ENCODE data around the gene NT5C3A.

NT5C3A gene

GRCh38 chr7:33048704-33049103, 13.9 kb downstream of the NT5C3A start:
- Histone ChIP-seq H3K79me2 (ENCODE audit: insufficient read depth, low read length) (peaks cover 93% of the 10 kb centered on the region), H3K9me2 (replicated peaks; ENCODE audit: low read depth, low read length) (no peaks in the 10 kb centered on the region), H3K4me3 (ENCODE audit: low read length, poor library complexity, severe bottlenecking) (no peak overlapping the region), H3K4me1 (ENCODE audit: insufficient read depth, low read length, poor library complexity, severe bottlenecking) (peaks cover 29% of the 10 kb centered on the region), H4K20me1 (ENCODE audit: insufficient read depth, low read length, poor library complexity, severe bottlenecking) (peaks cover 70% of the 10 kb centered on the region), H3K36me3 (ENCODE audit: insufficient read depth, low read length) (no peaks in the 10 kb centered on the region), H3K27me3 (ENCODE audit: insufficient read depth, low read length, poor library complexity, severe bottlenecking) (no peaks in the 10 kb centered on the region), H2AFZ (ENCODE audit: low read length) (no peak overlapping the region), H3K9ac (ENCODE audit: low read depth, low read length, poor library complexity, severe bottlenecking) (no peak overlapping the region), H3K4me2 (ENCODE audit: low read depth, low read length, poor library complexity, severe bottlenecking) (no peak overlapping the region), H3F3A (ENCODE audit: low read depth) (peaks cover 6% of the 10 kb centered on the region), H3K9me3 (ENCODE audit: insufficient read depth, low read depth, low read length) (no peaks in the 10 kb centered on the region)
- TF ChIP-seq EZH2phosphoT487 (IDR thresholded peaks at IDR 0.05; ENCODE audit: borderline replicate concordance) (no peak), CTCF (conservative IDR thresholded peaks at IDR 0.05; ENCODE audit: low read length) (no peak)

- Histone ChIP-seq H3K36me3 (ENCODE audit: insufficient read depth, low read length) (no peaks in the 10 kb centered on the region), H3K4me1 (ENCODE audit: insufficient read depth, low read length, poor library complexity, severe bottlenecking) (peaks cover 27% of the 10 kb centered on the region), H3K9me3 (ENCODE audit: insufficient read depth, low read depth, low read length) (no peaks in the 10 kb centered on the region), H2AFZ (ENCODE audit: low read length) (no peak overlapping the region), H3K27me3 (ENCODE audit: insufficient read depth, low read length, poor library complexity, severe bottlenecking) (no peaks in the 10 kb centered on the region), H3K4me2 (ENCODE audit: low read depth, low read length, poor library complexity, severe bottlenecking) (no peak overlapping the region), H3K9me2 (replicated peaks; ENCODE audit: low read depth, low read length) (no peaks in the 10 kb centered on the region), H3K4me3 (ENCODE audit: low read length, poor library complexity, severe bottlenecking) (no peak overlapping the region), H3K9ac (ENCODE audit: low read depth, low read length, poor library complexity, severe bottlenecking) (no peak overlapping the region), H4K20me1 (ENCODE audit: insufficient read depth, low read length, poor library complexity, severe bottlenecking) (peaks cover 73% of the 10 kb centered on the region), H3F3A (ENCODE audit: low read depth) (peaks cover 3% of the 10 kb centered on the region; the same call in 1 of the 2 replicates), H3K79me2 (ENCODE audit: insufficient read depth, low read length) (peaks cover 94% of the 10 kb centered on the region)
- TF ChIP-seq EZH2phosphoT487 (IDR thresholded peaks at IDR 0.05; ENCODE audit: borderline replicate concordance) (no peak), CTCF (conservative IDR thresholded peaks at IDR 0.05; ENCODE audit: low read length) (no peak)
These were observed 14.3 kb downstream of the NT5C3A start for GRCh38 chr7:33048257-33048656.

GRCh38 chr7:33044986-33045385, 17.6 kb downstream of the NT5C3A start:
- TF ChIP-seq EZH2phosphoT487 (IDR thresholded peaks at IDR 0.05; ENCODE audit: borderline replicate concordance) (no peak), CTCF (conservative IDR thresholded peaks at IDR 0.05; ENCODE audit: low read length) (no peak)
- H3K4me3 ChIP-seq (ENCODE audit: low read length, poor library complexity, severe bottlenecking), result no peak overlapping the region
- H3F3A ChIP-seq (ENCODE audit: low read depth), result no peaks in the 10 kb centered on the region
- H2AFZ ChIP-seq (ENCODE audit: low read length), result no peak overlapping the region
- H3K79me2 ChIP-seq (ENCODE audit: insufficient read depth, low read length), result peaks cover 95% of the 10 kb centered on the region
- H3K9me3 ChIP-seq (ENCODE audit: insufficient read depth, low read depth, low read length), result no peaks in the 10 kb centered on the region
- no peak overlapping the region for H3K9ac ChIP-seq (ENCODE audit: low read depth, low read length, poor library complexity, severe bottlenecking)
- H3K4me1 ChIP-seq (ENCODE audit: insufficient read depth, low read length, poor library complexity, severe bottlenecking), result peaks cover 17% of the 10 kb centered on the region
- H3K4me2 ChIP-seq (ENCODE audit: low read depth, low read length, poor library complexity, severe bottlenecking), result no peak overlapping the region
- no peaks in the 10 kb centered on the region for H3K9me2 ChIP-seq (replicated peaks; ENCODE audit: low read depth, low read length)
- H3K27me3 ChIP-seq (ENCODE audit: insufficient read depth, low read length, poor library complexity, severe bottlenecking), result no peaks in the 10 kb centered on the region
- H3K36me3 ChIP-seq (ENCODE audit: insufficient read depth, low read length), result no peaks in the 10 kb centered on the region
- H4K20me1 ChIP-seq (ENCODE audit: insufficient read depth, low read length, poor library complexity, severe bottlenecking), result peaks cover 74% of the 10 kb centered on the region
